ENCODE results near the gene C3orf52. TPM values are rescaled to one million over a fixed set of nuclear protein-coding genes. Genes with fewer than 3 reads are reported as not detected.
"Not testable (repeated sequence)": the region's sequence is repeated elsewhere in the genome, so short reads cannot be mapped to it uniquely, and the experiment has no call there.

C3orf52 gene
- total RNA-seq = 2.7 and 3.9 TPM in 2 replicates
- 0.91 TPM for total RNA-seq (2013)
- 0.18 and 0.23 TPM in 2 replicates for polyA plus RNA-seq
- polyA minus RNA-seq = 1.6 and 2.0 TPM in 2 replicates

- Histone ChIP-seq H3K36me3 (replicated peaks in 1 of 2; ENCODE audit: control extremely low read depth in 1 of 2, control insufficient read depth in 1 of 2, extremely low read depth in 1 of 2, insufficient read depth in 2 of 2, low read length in 1 of 2) (no peaks in the 10 kb centered on the region), H3K4me3 (ENCODE audit: control extremely low read depth in 1 of 5, extremely low read depth in 1 of 5, insufficient read depth in 1 of 5, low read depth in 2 of 5, low read length in 4 of 5) (peak within 1 kb of the TSS in 4 of 5 experiments; percentile 54 to 66 (median 60)), H3K27me3 (replicated peaks in 1 of 4; ENCODE audit: control extremely low read depth in 1 of 4, control insufficient read depth in 3 of 4, insufficient read depth in 4 of 4, low read length in 3 of 4) (peaks cover 0 to 38% (median 22%) of the 10 kb centered on the region in 4 experiments), H3K9ac (ENCODE audit: low read length) (peak within 1 kb of the TSS; percentile 60), H4K20me1 (ENCODE audit: control insufficient read depth, insufficient read depth, low read length, poor library complexity, severe bottlenecking) (no peaks in the 10 kb centered on the region), H3K4me2 (replicated peaks; ENCODE audit: low read depth, low read length, poor library complexity, severe bottlenecking) (peak within 1 kb of the TSS; percentile 78), H3K79me2 (ENCODE audit: control insufficient read depth, insufficient read depth, low read length) (no peaks in the 10 kb centered on the region), H2AFZ (ENCODE audit: insufficient read depth, low read depth, low read length, poor library complexity, severe bottlenecking) (peak within 1 kb of the TSS; percentile 73), H3K27ac (ENCODE audit: low read length in 2 of 2) (no peak within 1 kb of the TSS), H3K4me1 (ENCODE audit: control insufficient read depth in 2 of 2, insufficient read depth in 2 of 2, low read length in 2 of 2) (peaks cover 14 to 26% of the 10 kb centered on the region in 2 donors), H3K9me3 (ENCODE audit: control extremely low read depth in 1 of 3, control insufficient read depth in 2 of 3, insufficient read depth in 1 of 3, low read length in 2 of 3) (peaks cover 0 to 9% (median 0%) of the 10 kb centered on the region in 3 donors)
- DNase-seq (peak; percentile 61), ATAC-seq (ENCODE audit: low read depth) (peak; percentile 89)
- H3K27me3 Mint-ChIP-seq = peaks cover 30% of the 10 kb centered on the region
- POLR2A ChIA-PET = no interaction called here
- H3K4me3 Mint-ChIP-seq = peak within 1 kb of the TSS; percentile 86
- H3K9me3 Mint-ChIP-seq (ENCODE audit: insufficient read depth) = no peaks in the 10 kb centered on the region
- peaks cover 26% of the 10 kb centered on the region for H3K4me1 Mint-ChIP-seq
- CTCF ChIA-PET = no interaction called here
- WGBS (ENCODE audit: insufficient coverage) = 3% methylated on average over 47 of the region's 67 CpGs
- intact Hi-C loops (cut with micrococcal nuclease) = no loop called here
- no peak for TF ChIP-seq CTCF (IDR thresholded peaks at IDR 0.05)
- peak; percentile 44 for TF ChIP-seq EZH2 (IDR thresholded peaks at IDR 0.05; ENCODE audit: borderline replicate concordance, insufficient read depth, low read depth, low read length, poor library complexity, severe bottlenecking)
- H3K27ac Mint-ChIP-seq = peak within 1 kb of the TSS; percentile 58
These were observed at the start of gene C3orf52 for GRCh38 chr3:112086076-112086854. TSS of gene C3orf52 (plus strand) at chr3:112086389. CDS start at chr3:112086408, 19 bp downstream.

- WGBS (ENCODE audit: insufficient coverage) = 100% methylated on average over 1 of the region's 4 CpGs
- H3K27me3 Mint-ChIP-seq; ATAC-seq (ENCODE audit: low read depth); H3K9me3 Mint-ChIP-seq (ENCODE audit: insufficient read depth); H3K4me1 ChIP-seq (ENCODE audit: control insufficient read depth in 2 of 2, insufficient read depth in 2 of 2, low read length in 2 of 2); H3K4me3 ChIP-seq (ENCODE audit: control extremely low read depth in 1 of 5, extremely low read depth in 1 of 5, insufficient read depth in 1 of 5, low read depth in 2 of 5, low read length in 4 of 5); POLR2A ChIA-PET; H3K27ac Mint-ChIP-seq; H3K4me1 Mint-ChIP-seq; H3K27ac ChIP-seq (ENCODE audit: low read length in 2 of 2); H2AFZ ChIP-seq (ENCODE audit: insufficient read depth, low read depth, low read length, poor library complexity, severe bottlenecking); CTCF ChIA-PET; H3K9me3 ChIP-seq (ENCODE audit: control extremely low read depth in 1 of 3, control insufficient read depth in 2 of 3, insufficient read depth in 1 of 3, low read length in 2 of 3); H3K4me2 ChIP-seq (replicated peaks; ENCODE audit: low read depth, low read length, poor library complexity, severe bottlenecking); H3K4me3 Mint-ChIP-seq; H3K9ac ChIP-seq (ENCODE audit: low read length); H3K27me3 ChIP-seq (replicated peaks in 1 of 4; ENCODE audit: control extremely low read depth in 1 of 4, control insufficient read depth in 3 of 4, insufficient read depth in 4 of 4, low read length in 3 of 4); intact Hi-C loops (cut with micrococcal nuclease); H3K36me3 ChIP-seq (replicated peaks in 1 of 2; ENCODE audit: control extremely low read depth in 1 of 2, control insufficient read depth in 1 of 2, extremely low read depth in 1 of 2, insufficient read depth in 2 of 2, low read length in 1 of 2); H4K20me1 ChIP-seq (ENCODE audit: control insufficient read depth, insufficient read depth, low read length, poor library complexity, severe bottlenecking); H3K79me2 ChIP-seq (ENCODE audit: control insufficient read depth, insufficient read depth, low read length); DNase-seq: not testable (repeated sequence)
These were observed 49.0 kb upstream of the C3orf52 start for GRCh38 chr3:112037194-112037593.

Measured in B cell (primary cell).